KMS-11 (cell line): Measurements from ENCODE around the gene GIMD1.
"Not testable (repeated sequence)": the region's sequence is repeated elsewhere in the genome, so short reads cannot be mapped to it uniquely, and the experiment has no call there.

Experiments
- H2AFZ ChIP-seq: fragments of 200-600 bp; sonication (generic); 2 replicates; pipeline ENCODE4 v1.6.1; 2016; ENCODE audit warnings: antibody characterized with exemption, mixed run types, low read depth
- H3K27ac ChIP-seq: fragments of 200-600 bp; sonication (generic); 2 replicates; pipeline ENCODE4 v1.6.1; 2016; ENCODE audit warnings: mild to moderate bottlenecking, mixed run types
- H3K27me3 ChIP-seq: fragments of 200-600 bp; sonication (generic); 2 replicates; pipeline ENCODE4 v1.6.1; 2017; ENCODE audit warnings: mild to moderate bottlenecking, low read depth, mixed run types, moderate library complexity; ENCODE audit not compliant: insufficient read depth
- H3K36me3 ChIP-seq: fragments of 200-600 bp; sonication (generic); 2 replicates; pipeline ENCODE4 v1.6.1; 2017; ENCODE audit warnings: mild to moderate bottlenecking, mixed run types; ENCODE audit not compliant: insufficient read depth
- H3K4me1 ChIP-seq: fragments of 200-600 bp; sonication (generic); 2 replicates; pipeline ENCODE4 v1.6.1; 2016; ENCODE audit warnings: mild to moderate bottlenecking, low read depth, mixed run types; ENCODE audit not compliant: poor library complexity, severe bottlenecking
- H3K4me2 ChIP-seq: fragments of 200-600 bp; sonication (generic); 2 replicates; pipeline ENCODE4 v1.7.0; 2016; ENCODE audit warnings: mild to moderate bottlenecking, mixed run types
- H3K4me3 ChIP-seq: fragments of 200-600 bp; sonication (generic); IDR thresholded peaks from 2 replicates; pipeline ENCODE4 v1.6.1; 2017; ENCODE audit warnings: low read depth, low read length, mixed read lengths; ENCODE audit not compliant: insufficient read depth
- H3K79me2 ChIP-seq: fragments of 200-600 bp; sonication (generic); 2 replicates; pipeline ENCODE4 v1.6.1; 2016; ENCODE audit warnings: low read depth, mixed run types; ENCODE audit not compliant: insufficient read depth
- H3K9ac ChIP-seq: fragments of 200-600 bp; sonication (generic); 2 replicates; pipeline ENCODE4 v1.6.1; 2016; ENCODE audit warnings: mild to moderate bottlenecking, mixed run types
- H4K20me1 ChIP-seq: fragments of 200-600 bp; sonication (generic); 2 replicates; pipeline ENCODE4 v1.6.1; 2016; ENCODE audit warnings: mild to moderate bottlenecking, mixed run types; ENCODE audit not compliant: insufficient read depth
- TF ChIP-seq, protein P1 (sequence below): fragments of 200-600 bp; sonication (generic); conservative IDR thresholded peaks from 2 replicates; pipeline ENCODE4 v1.6.1; 2017; ENCODE audit warnings: low read depth, mild to moderate bottlenecking, antibody characterized with exemption, low read length, moderate library complexity, mixed read lengths

Gene GIMD1

DNA sequence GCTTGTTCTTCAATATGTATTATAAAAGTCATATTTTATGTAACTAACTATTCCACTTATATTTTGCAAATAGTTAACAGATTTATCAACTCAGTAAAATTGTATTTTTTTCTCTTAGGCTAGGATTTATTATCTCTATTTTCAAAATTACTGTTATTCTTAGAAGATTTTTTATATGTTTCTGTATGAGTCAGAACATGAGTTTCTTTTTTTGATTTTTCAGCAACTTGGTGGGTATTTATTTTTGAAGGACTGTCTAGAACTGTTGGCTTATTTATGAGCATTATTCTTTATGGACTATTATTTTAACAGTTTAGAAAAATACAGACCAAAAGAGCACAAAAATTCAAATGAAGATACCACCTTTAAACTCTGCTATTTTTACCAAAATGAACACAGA, 45.5 kb downstream of the GIMD1 start:
- Histone ChIP-seq H4K20me1 (no peaks in the 10 kb centered on the region), H3K27ac (no peak overlapping the region), H3K27me3 (no peaks in the 10 kb centered on the region), H3K9ac (no peak overlapping the region), H3K79me2 (peaks cover 50% of the 10 kb centered on the region), H3K36me3 (peaks cover 8% of the 10 kb centered on the region; the same call in 1 of the 2 replicates), H3K4me2 (no peak overlapping the region), H2AFZ (no peak overlapping the region), H3K4me3 (no peak overlapping the region), H3K4me1 (peaks cover 20% of the 10 kb centered on the region)
- TF ChIP-seq, protein P1, sequence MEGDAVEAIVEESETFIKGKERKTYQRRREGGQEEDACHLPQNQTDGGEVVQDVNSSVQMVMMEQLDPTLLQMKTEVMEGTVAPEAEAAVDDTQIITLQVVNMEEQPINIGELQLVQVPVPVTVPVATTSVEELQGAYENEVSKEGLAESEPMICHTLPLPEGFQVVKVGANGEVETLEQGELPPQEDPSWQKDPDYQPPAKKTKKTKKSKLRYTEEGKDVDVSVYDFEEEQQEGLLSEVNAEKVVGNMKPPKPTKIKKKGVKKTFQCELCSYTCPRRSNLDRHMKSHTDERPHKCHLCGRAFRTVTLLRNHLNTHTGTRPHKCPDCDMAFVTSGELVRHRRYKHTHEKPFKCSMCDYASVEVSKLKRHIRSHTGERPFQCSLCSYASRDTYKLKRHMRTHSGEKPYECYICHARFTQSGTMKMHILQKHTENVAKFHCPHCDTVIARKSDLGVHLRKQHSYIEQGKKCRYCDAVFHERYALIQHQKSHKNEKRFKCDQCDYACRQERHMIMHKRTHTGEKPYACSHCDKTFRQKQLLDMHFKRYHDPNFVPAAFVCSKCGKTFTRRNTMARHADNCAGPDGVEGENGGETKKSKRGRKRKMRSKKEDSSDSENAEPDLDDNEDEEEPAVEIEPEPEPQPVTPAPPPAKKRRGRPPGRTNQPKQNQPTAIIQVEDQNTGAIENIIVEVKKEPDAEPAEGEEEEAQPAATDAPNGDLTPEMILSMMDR: no peak

DNA sequence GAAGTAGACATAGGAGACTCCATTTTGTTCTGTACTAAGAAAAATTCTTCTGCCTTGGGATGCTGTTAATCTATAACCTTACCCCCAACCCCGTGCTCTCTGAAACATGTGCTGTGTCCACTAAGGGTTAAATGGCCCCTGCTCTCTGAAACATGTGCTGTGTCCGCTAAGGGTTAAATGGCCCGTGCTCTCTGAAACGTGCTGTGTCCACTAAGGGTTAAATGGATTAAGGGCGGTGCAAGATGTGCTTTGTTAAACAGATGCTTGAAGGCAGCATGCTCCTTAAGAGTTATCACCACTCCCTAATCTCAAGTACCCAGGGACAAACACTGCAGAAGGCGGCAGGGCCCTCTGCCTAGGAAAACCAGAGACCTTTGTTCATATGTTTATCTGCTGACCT, 46.8 kb downstream of the GIMD1 start:
- H3K27me3 ChIP-seq, H3K9ac ChIP-seq, H2AFZ ChIP-seq, H3K36me3 ChIP-seq, H3K27ac ChIP-seq, H3K4me2 ChIP-seq, H4K20me1 ChIP-seq, H3K4me3 ChIP-seq: not testable (repeated sequence)
- peaks cover 24% of the 10 kb centered on the region for H3K4me1 ChIP-seq
- peaks cover 63% of the 10 kb centered on the region for H3K79me2 ChIP-seq

- H3K79me2 ChIP-seq: peaks cover 68% of the 10 kb centered on the region
- H4K20me1 ChIP-seq, H3K27ac ChIP-seq: not testable (repeated sequence)
These were observed 47.4 kb downstream of the GIMD1 start for GRCh38 chr4:106321168-106321567.

GRCh38 chr4:106320235-106320634, 48.3 kb downstream of the GIMD1 start:
- no peaks in the 10 kb centered on the region for H4K20me1 ChIP-seq
- no peak overlapping the region for H2AFZ ChIP-seq
- H3K27me3 ChIP-seq: no peaks in the 10 kb centered on the region
- TF ChIP-seq, protein P1: no peak
- no peak overlapping the region for H3K9ac ChIP-seq
- H3K4me3 ChIP-seq: no peak overlapping the region
- H3K36me3 ChIP-seq: no peaks in the 10 kb centered on the region
- no peak overlapping the region for H3K4me2 ChIP-seq
- H3K4me1 ChIP-seq: peaks cover 24% of the 10 kb centered on the region
- peaks cover 75% of the 10 kb centered on the region for H3K79me2 ChIP-seq
- no peak overlapping the region for H3K27ac ChIP-seq

More at GRCh38 chr4:106321168-106321567, 47.4 kb downstream of the GIMD1 start:
- not testable (repeated sequence) for H3K4me3 ChIP-seq, H3K4me2 ChIP-seq, H3K9ac ChIP-seq, H3K27me3 ChIP-seq, H2AFZ ChIP-seq, H3K36me3 ChIP-seq
- peaks cover 24% of the 10 kb centered on the region for H3K4me1 ChIP-seq

- H3K36me3 ChIP-seq: no peaks in the 10 kb centered on the region
- no peak overlapping the region for H3K27ac ChIP-seq
- H3K79me2 ChIP-seq: peaks cover 79% of the 10 kb centered on the region
- H3K4me2 ChIP-seq: peak overlapping the region; percentile 99; the same call in 1 of the 2 replicates
- no peak overlapping the region for H3K9ac ChIP-seq
- H4K20me1 ChIP-seq: no peaks in the 10 kb centered on the region
- H3K4me1 ChIP-seq: peaks cover 30% of the 10 kb centered on the region
- H3K4me3 ChIP-seq: no peak overlapping the region
- no peak overlapping the region for H2AFZ ChIP-seq
- H3K27me3 ChIP-seq: no peaks in the 10 kb centered on the region
- TF ChIP-seq, protein P1: no peak
These were observed 50.1 kb downstream of the GIMD1 start for GRCh38 chr4:106318511-106318910.
